ENCODE measurements around the gene RPS17. TPM values are rescaled to one million over a fixed set of nuclear protein-coding genes. Genes with fewer than 3 reads are reported as not detected.
"Not testable (repeated sequence)": the region's sequence is repeated elsewhere in the genome, so short reads cannot be mapped to it uniquely, and the experiment has no call there.

RPS17 gene
- total RNA-seq, 2 donors from 2014 or later, result 1,059 to 1,806 TPM

DNA sequence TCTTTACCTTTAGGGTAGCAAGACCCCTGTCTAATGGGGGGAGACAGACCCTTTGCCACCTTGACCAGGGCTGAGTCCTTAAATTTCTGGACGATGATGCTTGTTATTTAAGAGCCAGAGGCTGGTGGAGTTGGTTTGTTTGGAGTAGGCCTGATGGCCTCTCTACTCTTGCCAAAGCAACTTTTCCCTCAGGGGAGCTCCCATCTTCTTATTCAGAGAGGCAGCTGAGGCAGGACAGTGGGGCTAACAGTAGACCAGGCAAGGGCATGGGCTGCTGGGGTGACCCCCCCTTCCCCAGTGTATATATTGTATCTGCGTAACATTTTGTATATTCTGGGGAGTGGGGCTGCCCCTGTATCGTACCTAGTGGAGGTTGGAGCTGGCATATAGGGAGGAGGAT lies 10.3 kb downstream of the RPS17 start:
- Histone ChIP-seq H3K36me3 (peaks cover 17% of the 10 kb centered on the region), H3K27me3 (no peaks in the 10 kb centered on the region), H3K27ac (no peak overlapping the region), H3K4me3 (no peak overlapping the region), H3K9me3 (no peaks in the 10 kb centered on the region), H3K4me1 (peaks cover 0 to 5% of the 10 kb centered on the region in 2 donors)
- TF ChIP-seq, protein P1, sequence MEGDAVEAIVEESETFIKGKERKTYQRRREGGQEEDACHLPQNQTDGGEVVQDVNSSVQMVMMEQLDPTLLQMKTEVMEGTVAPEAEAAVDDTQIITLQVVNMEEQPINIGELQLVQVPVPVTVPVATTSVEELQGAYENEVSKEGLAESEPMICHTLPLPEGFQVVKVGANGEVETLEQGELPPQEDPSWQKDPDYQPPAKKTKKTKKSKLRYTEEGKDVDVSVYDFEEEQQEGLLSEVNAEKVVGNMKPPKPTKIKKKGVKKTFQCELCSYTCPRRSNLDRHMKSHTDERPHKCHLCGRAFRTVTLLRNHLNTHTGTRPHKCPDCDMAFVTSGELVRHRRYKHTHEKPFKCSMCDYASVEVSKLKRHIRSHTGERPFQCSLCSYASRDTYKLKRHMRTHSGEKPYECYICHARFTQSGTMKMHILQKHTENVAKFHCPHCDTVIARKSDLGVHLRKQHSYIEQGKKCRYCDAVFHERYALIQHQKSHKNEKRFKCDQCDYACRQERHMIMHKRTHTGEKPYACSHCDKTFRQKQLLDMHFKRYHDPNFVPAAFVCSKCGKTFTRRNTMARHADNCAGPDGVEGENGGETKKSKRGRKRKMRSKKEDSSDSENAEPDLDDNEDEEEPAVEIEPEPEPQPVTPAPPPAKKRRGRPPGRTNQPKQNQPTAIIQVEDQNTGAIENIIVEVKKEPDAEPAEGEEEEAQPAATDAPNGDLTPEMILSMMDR (IDR thresholded peaks at IDR 0.05), result no peak
- no peak for DNase-seq (ENCODE audit: low spot score)

GRCh38 chr15:82513587-82513986 lies 26.7 kb downstream of the RPS17 start:
- H3K4me1 ChIP-seq; H3K4me3 ChIP-seq; H3K9me3 ChIP-seq; H3K36me3 ChIP-seq; DNase-seq (ENCODE audit: low spot score); H3K27me3 ChIP-seq; H3K27ac ChIP-seq: not testable (repeated sequence)

DNA sequence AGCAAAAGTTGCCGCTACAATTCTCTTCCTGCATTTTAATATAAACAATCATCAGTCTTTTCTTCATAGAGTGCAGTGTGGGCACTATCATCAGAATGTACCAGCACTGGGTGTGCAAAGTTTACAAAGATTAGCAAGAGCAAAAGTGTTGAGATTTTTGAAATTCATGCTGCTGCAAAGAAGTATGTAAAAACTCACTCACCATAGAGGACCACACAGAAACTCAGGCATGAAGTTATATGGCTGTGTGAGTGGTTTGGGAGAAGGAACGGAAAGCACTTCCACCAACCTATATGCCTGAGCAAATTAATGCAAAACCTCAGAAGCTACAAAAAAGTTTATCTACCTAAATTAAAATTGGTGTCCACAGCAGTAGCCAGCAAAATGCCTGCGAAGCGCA lies 32.6 kb downstream of the RPS17 start:
- not testable (repeated sequence) for H3K9me3 ChIP-seq; H3K4me1 ChIP-seq; H3K27ac ChIP-seq; H3K27me3 ChIP-seq; H3K36me3 ChIP-seq; H3K4me3 ChIP-seq; DNase-seq (ENCODE audit: low spot score)

GRCh38 chr15:82507087-82507486 lies 33.2 kb downstream of the RPS17 start:
- H3K9me3 ChIP-seq; DNase-seq (ENCODE audit: low spot score); H3K4me3 ChIP-seq; H3K27ac ChIP-seq; H3K27me3 ChIP-seq; H3K4me1 ChIP-seq; H3K36me3 ChIP-seq: not testable (repeated sequence)

DNA sequence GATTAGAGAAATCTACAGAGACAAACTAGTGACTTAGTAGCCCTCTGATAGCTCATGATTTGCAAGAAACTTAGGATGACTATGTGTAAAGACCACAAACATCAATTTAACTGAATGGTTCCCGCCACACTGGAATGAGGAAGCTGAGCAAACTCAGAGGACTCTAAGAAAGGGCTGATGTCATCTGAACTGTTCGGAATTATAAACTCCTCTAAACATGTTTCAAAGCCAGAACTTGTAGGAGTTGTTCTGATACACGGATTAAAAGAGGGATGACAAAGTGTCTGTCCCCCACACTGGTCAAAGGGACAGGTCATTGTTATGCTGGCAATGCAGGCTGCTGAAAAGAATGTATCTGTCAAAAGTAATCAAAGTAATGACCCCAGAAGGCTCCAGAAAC lies 34.4 kb downstream of the RPS17 start:
- not testable (repeated sequence) for DNase-seq (ENCODE audit: low spot score); H3K27ac ChIP-seq; H3K36me3 ChIP-seq; H3K27me3 ChIP-seq; H3K4me1 ChIP-seq; H3K9me3 ChIP-seq; H3K4me3 ChIP-seq

- not testable (repeated sequence) for H3K36me3 ChIP-seq; H3K9me3 ChIP-seq; H3K4me1 ChIP-seq; H3K27me3 ChIP-seq; DNase-seq (ENCODE audit: low spot score); H3K27ac ChIP-seq; H3K4me3 ChIP-seq
Observed at GRCh38 chr15:82504074-82504473, 36.2 kb downstream of the RPS17 start.

DNA sequence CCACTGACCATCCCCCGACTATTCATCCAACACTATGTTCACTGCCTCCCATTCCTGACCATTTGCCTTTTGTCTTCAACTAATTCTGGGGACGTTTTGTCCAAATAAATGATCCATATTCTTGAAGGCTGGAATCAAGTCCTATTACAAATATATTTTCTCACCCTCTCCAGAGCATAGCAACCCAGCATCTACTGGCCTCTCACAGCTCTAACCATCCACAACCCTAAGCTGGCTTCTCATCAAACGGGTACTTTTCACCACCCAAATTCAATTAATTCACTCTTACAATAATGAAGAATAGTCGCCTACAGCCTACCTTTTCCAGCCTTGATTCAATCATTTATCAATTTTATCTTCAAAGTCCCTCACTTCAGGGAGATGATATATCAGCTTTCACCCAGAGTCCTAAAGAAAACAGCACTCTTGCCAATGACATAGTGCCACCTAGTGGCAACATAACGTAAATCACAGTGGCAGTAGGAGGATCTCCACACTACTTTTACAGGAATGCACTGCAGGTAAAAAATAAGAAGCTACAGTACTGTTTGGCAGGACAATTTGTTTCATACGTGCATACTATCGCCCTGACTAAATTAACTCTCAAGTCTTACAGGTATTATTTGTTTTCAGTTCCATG lies 37.4 kb downstream of the RPS17 start:
- H3K36me3 ChIP-seq; DNase-seq (ENCODE audit: low spot score); H3K27me3 ChIP-seq; H3K4me3 ChIP-seq; H3K9me3 ChIP-seq; H3K4me1 ChIP-seq; H3K27ac ChIP-seq: not testable (repeated sequence)

GRCh38 chr15:82500772-82501171 lies 39.5 kb downstream of the RPS17 start:
- not testable (repeated sequence) for H3K27me3 ChIP-seq; H3K4me3 ChIP-seq; DNase-seq (ENCODE audit: low spot score); H3K4me1 ChIP-seq; H3K9me3 ChIP-seq; H3K36me3 ChIP-seq; H3K27ac ChIP-seq

- H3K36me3 ChIP-seq; H3K27ac ChIP-seq; DNase-seq (ENCODE audit: low spot score); H3K9me3 ChIP-seq; H3K27me3 ChIP-seq; H3K4me3 ChIP-seq; H3K4me1 ChIP-seq: not testable (repeated sequence)
Observed at GRCh38 chr15:82497978-82498377, 42.3 kb downstream of the RPS17 start.

DNA sequence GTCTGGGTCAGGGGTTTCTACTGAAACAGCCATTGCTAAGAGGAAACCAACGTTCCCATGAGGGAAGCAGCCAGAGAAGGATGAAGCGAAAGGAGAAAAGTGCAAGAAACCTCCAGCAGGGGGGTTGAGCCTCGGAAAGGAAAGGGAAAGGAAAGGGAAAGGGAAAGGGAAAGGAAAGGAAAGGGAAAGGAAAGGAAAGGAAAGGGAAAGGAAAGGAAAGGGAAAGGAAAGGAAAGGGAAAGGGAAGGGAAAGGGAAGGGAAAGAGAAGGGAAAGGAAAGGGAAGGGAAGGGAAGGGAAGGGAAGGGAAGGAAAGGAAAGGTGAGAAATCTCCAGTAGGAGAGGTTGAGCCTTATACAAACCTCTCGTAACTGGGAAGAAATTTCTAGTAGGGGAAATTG lies 52.0 kb downstream of the RPS17 start:
- H3K27ac ChIP-seq; H3K36me3 ChIP-seq; DNase-seq (ENCODE audit: low spot score): not testable (repeated sequence)

DNA sequence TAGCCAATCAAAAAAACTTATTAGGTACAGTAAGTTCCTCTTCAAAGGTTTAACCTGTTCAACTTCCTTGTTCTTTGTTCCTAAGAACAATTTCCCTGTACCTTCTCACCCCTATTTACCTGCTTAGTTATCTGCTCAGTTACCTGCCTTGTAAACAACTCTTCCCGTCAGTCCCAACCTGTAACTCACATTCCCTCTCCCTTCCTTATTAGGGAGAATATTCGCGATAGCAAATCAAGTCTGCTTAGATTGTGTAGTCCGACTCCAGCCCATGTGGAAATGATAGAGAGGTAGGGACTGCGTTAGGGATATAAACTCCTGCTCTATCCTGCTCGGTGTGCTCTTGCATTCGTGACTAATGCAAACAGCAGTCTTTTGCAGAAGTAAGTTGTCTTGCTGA lies 53.2 kb downstream of the RPS17 start:
- H3K36me3 ChIP-seq; H3K27ac ChIP-seq; H3K4me1 ChIP-seq; H3K9me3 ChIP-seq; H3K27me3 ChIP-seq; DNase-seq (ENCODE audit: low spot score); H3K4me3 ChIP-seq: not testable (repeated sequence)

More for the DNA sequence above, 52.0 kb downstream of the RPS17 start:
- H3K9me3 ChIP-seq, H3K4me1 ChIP-seq, H3K27me3 ChIP-seq, H3K4me3 ChIP-seq: not testable (repeated sequence)

Other genes starting within 250 kb of the RPS17 start
- gene GOLGA6L10, start 191.0 kb downstream of the RPS17 start, total RNA-seq, result under 1 TPM; 0.33 to 0.35 TPM
- gene GOLGA6L9, start 110.6 kb downstream of the RPS17 start, total RNA-seq, result 1 to 10 TPM in 1 of 2 donors, under 1 TPM in 1; 0.63 to 1.0 TPM
- gene CPEB1, start 106.9 kb upstream of the RPS17 start, total RNA-seq, result 1 to 10 TPM; 1.5 to 3.3 TPM
- under 1 TPM in 1 of 2 donors, not detected in 1; 0.51 TPM for gene AP3B2, start 169.4 kb upstream of the RPS17 start, total RNA-seq

All from right atrium auricular region (tissue), 2 donors.